NCI-H526 treated with DMSO at 0.1 percent for 48 hours (cell line): ENCODE results near the gene CYP26A1.

Source experiments
- DNase-seq: peaks from one replicate; lab custom pipeline; 2025; lab: John Stamatoyannopoulos, UW

The CYP26A1 gene

DNA sequence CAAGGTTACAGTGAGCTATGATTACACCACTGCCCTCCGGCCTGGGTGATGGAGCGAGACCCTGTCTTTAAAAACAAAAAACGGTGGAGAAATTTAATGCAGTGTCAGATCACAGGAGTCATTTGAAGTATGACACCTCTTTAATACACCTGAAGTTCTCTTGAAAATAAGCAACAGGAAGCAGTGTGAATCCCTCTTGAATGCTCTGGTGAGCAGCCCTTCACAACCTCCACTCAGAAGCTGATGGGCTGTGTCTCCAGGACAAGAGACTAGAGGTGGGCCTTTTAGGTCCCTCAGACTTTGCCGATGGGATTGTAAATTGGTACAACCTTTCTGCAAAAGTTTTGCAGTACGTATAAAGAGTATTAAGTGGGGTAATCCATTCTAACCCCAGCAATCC lies 50.1 kb downstream of the CYP26A1 start:
- DNase-seq = no peak

DNA sequence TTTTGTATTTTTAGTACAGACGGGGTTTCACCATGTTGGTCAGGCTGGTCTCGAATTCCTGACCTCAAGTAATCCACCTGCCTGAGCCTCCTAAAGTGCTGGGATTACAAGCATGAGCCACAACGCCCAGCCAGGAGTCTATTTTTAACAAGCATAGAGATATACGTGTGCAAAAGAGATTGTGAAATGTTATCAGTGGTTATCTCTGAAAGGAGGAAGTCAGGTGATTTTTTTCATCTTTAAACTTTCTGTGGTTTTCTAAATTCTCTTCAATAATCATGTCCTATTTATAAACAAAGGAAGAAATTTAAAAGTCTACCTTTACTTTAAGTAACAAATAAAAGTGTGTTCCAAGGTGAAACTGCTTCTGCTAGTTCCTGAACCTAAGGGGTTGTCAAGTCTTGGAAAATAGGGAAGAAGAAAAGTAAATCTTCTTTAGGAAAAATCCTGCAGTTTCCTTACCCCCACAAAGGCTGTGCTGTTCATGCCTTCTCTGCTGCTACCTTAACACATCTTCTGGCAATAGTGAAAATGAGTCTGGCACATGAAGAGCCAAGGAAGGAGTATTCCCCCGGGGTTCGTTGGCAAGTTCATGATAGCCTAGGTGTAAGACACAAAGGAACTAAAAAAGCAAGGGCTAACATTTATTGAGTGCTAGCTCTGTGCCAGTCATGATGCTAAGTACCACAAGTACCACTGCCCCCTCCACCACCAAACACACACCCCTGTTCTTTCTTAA lies 51.1 kb downstream of the CYP26A1 start:
- no peak for DNase-seq

DNA sequence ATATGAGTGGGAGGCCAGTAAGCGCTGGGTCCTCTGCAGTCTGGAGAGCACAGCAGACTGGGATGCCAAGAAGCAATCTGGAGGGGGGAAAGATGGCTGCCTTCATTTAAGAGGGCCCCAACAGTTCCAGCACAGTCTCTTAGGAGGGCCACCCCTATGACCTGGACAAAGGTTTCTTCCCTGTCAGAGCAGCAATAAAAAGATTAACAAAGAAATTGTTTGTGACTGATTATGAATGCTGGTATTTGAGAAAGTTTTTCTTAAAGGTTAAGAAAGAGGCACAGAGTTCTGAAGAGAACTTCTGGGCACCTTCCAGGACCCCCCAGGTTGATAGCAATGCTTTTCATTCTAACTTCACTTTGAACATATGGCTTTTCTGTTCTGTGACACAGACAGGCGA lies 52.3 kb downstream of the CYP26A1 start:
- DNase-seq = no peak

DNA sequence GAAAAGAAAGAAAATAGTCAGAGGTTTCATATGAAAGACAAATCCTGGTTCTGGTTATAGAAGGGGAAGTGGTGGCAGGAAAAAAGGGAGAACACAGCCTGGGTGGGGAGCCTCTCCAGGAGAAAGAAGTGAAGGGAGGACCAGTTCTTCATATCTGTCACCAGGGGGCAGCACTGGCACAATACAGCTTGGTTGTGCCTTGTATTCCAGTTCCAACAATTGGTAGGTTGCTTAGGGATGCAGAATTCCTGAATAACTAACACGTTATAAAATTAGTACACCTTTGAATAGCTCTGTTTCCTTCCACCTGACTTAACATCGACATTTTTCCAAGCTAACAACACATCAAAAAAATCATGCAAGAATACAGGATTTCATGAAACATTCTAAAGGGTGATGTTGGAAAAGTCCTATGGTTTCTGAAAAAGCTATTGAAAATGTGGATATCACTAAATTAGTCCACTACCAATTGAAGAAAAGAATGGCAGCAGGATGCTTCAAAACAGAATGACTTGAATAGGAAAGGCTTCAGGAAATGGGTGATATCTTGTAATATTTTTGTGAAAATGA lies 52.9 kb downstream of the CYP26A1 start:
- DNase-seq = no peak
